GM12864 (cell line): ENCODE measurements around the gene SRSF3.
"Not testable (repeated sequence)": the region's sequence is repeated elsewhere in the genome, so short reads cannot be mapped to it uniquely, and the experiment has no call there.

Source experiments
- DNase-seq: peaks from one replicate; pipeline ENCODE4 v3.0.0-alpha.2; 2011; ENCODE audit warnings: low read depth
- H3K4me3 ChIP-seq: 2 replicates; pipeline ENCODE4 v1.5.1; 2011; ENCODE audit warnings: mild to moderate bottlenecking, low read depth, low read length, control low read depth
- TF ChIP-seq, protein P1 (sequence below): IDR thresholded peaks from 2 replicates; pipeline ENCODE4 v1.5.1; 2011; ENCODE audit warnings: low read depth, mild to moderate bottlenecking, moderate library complexity, low read length, control low read depth, inconsistent platforms; ENCODE audit errors: missing control alignments

The SRSF3 gene

DNA sequence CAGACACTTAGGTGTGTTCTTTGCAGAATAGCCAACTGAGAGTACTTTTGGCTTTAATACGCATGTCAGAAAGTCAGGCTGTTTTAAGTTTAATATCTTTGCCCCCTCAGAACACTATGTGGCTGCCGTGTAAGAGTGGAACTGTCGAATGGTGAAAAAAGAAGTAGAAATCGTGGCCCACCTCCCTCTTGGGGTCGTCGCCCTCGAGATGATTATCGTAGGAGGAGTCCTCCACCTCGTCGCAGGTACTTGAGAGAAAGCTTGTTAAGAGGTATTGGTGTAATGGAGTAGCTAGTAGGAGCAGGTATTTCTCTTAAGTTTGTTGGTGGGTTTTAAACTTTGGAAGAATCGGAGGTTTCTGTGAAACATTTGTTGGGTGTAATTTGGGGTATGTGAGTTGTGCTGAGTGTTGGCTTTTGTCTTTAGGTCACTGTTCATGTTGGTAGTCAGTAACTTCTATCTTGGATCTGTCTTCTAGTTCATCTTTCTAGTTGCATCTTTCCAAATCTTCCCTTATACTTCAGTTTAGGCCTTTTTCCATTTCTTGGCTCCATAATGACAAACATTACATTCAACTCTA is 4.7 kb downstream of the SRSF3 start:
- H3K4me3 ChIP-seq, result peak overlapping the region; percentile 96
- TF ChIP-seq, protein P1, sequence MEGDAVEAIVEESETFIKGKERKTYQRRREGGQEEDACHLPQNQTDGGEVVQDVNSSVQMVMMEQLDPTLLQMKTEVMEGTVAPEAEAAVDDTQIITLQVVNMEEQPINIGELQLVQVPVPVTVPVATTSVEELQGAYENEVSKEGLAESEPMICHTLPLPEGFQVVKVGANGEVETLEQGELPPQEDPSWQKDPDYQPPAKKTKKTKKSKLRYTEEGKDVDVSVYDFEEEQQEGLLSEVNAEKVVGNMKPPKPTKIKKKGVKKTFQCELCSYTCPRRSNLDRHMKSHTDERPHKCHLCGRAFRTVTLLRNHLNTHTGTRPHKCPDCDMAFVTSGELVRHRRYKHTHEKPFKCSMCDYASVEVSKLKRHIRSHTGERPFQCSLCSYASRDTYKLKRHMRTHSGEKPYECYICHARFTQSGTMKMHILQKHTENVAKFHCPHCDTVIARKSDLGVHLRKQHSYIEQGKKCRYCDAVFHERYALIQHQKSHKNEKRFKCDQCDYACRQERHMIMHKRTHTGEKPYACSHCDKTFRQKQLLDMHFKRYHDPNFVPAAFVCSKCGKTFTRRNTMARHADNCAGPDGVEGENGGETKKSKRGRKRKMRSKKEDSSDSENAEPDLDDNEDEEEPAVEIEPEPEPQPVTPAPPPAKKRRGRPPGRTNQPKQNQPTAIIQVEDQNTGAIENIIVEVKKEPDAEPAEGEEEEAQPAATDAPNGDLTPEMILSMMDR, result no peak
- no peak for DNase-seq

DNA sequence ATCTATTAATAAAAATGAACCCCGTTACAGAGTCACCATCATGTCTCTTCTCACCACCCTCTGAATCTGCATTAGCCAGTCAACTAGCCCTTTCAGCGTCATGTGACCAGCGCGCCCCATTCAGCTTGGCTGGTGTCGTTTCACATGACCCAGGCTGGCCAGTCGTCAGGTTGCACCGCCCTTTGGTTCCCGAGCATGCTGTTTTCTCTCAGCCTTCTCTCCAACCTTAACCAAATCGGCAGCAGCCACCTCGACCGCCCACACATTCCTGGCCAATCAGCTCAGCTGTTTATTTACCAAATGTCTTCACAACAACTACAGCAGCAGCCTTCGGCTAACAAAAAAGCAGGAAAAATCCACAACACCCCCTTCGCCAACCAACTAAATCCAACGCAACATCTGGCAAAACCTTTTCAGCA is 5.6 kb downstream of the SRSF3 start:
- no peak for DNase-seq
- TF ChIP-seq, protein P1, result no peak
- no peak overlapping the region for H3K4me3 ChIP-seq

DNA sequence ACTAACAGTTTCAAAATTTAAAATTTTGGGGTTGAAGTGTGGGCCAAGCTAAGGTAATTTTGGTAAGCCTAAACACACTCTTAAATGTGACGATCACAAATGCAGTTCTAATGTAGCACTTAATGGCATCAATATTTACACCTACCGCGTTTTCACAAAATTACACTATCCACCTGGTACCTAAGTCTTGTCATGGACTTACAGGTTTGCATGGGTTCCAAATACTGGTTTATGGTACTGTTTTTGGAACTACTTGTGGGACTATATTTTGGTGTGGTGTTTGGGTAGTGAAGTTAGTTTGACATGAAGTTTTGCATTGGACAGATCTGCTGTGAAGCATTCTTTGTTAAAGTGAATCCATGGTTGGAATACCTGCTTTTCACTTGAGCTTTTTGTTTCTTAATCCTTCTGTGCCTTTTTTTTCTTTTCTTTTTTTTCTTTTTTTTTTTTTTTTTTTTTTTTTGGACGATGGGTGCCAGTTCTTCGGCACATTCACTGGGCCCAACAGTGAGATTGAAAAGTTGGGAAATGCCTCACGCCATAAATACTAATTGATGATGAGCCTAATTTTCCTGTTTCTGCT is 6.5 kb downstream of the SRSF3 start:
- no peak overlapping the region for H3K4me3 ChIP-seq
- TF ChIP-seq, protein P1, result no peak
- DNase-seq, result no peak

DNA sequence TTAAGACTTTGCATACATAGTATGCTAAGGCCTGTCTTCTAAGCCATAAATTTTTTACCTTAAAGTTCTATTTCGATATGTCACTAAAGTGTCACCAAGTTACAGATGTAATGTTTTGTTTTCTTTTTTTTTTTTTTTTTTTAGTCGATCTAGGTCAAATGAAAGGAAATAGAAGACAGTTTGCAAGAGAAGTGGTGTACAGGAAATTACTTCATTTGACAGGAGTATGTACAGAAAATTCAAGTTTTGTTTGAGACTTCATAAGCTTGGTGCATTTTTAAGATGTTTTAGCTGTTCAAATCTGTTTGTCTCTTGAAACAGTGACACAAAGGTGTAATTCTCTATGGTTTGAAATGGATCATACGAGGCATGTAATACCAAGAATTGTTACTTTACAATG is 7.7 kb downstream of the SRSF3 start:
- not testable (repeated sequence) for DNase-seq, H3K4me3 ChIP-seq

DNA sequence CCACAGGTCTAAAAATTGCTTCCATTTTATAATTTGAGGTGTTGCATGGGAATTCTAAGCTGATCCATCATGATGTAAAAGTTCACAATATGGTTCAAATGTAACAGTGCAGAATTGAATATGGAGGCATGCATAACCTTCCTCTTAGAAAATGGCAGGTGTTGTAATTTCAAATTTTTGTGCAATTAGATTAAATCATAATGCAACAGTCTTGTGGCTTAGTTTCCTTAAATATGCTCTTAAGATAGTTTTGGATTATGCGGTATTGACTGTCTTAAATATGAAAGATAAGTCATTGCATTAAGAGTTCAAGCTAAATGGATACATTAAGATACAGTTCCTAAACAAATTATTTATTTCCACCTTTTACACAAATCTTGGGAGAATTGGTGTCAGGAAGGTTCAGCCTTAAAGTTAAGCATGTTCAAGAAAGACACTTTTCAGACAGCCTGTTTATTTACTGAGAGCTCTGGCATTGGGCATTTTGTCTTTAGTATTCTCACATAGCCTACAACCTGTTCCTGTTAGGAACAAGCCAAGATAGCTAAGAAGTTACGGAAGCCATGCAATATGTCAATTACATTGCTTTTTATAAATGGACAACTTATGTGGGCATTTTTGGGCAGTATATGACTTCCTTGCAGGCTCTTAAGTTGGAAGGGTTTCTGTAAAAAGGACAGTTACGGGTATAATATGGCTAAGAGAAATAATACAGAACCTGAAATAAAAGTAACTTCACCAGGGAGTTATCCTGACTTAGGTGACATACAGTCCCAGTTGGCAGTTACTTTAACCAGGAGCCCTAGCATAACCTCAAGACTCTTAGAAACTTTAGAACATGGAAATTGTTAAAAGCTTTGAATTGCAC is 9.3 kb downstream of the SRSF3 start:
- TF ChIP-seq, protein P1, result no peak
- H3K4me3 ChIP-seq, result no peak overlapping the region
- no peak for DNase-seq

DNA sequence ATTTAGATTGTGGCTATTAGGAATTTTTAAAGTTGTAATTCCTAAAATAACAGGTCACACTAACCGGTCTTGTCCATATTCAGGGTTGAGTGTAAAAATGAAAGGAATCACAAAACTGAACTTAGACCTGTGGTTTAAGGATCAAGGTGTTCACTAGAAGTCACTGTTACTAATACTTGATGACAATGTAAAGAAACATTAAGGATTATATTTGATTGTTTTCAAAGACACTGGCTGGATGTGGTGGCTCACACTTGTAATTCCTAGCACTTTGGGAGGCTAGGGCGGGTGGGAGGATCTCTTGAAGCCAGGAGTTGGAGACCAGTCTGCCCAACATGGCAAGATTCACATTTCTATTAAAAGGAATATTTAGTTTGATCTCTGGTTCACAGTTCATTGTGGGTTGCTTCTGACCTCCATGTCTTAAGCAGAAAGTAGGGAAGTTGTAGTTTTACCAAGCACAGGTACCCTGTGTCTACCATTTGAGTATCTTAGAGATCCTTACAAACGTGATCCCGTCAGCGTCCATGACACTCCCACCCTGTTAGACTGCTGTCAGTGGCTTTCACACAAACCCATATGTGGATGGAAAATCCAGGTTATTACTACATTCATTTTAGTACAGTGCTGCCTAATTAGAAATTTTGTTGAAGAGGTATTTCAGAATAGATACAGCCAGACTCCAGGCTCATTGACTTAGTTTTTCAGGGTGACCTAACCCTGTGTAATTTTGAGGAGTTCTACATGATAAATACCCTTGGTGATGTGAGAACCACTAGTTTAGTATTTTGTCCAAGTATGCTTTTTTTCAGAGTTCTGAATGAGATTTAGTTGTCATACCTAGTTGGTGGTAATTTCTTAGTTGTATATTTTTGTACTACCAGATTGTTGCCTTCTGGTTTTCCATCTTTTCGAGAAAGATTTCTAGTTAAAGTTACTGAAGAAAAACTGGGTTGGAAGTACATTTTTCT is 10.2 kb downstream of the SRSF3 start:
- TF ChIP-seq, protein P1, result no peak
- DNase-seq, result no peak
- no peak overlapping the region for H3K4me3 ChIP-seq
